ENCODE measurements around the gene KLF13. TPM values are rescaled to one million over a fixed set of nuclear protein-coding genes. Genes with fewer than 3 reads are reported as not detected.

The KLF13 gene
- total RNA-seq, 2 donors from 2014 or later = 184 to 226 TPM

DNA sequence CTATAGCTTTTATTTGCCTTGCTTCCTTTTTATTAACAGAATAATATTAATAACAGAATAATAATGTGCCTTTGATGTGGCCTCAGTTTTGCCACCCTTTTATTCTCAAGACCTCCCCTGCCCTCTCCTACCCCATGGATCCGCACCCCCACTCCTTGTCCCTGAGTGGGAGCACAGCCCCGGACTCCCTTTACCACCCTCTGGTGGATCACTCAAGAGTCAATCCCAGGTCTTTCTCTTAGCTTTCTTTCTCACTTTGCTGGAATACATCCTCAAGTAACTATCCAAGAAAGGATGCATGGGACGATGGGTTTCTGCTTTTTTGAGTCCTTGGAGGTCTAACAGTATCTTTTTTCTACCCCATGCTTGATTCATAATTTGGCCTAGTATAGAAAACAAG lies 63.4 kb downstream of the KLF13 start:
- Mint-ChIP-seq H3K4me3 (no peak overlapping the region), H3K4me1 (peaks cover 48% of the 10 kb centered on the region), H3K27ac (peak overlapping the region; percentile 92), H3K27me3 (no peaks in the 10 kb centered on the region), H3K36me3 (ENCODE audit: low read depth) (no peaks in the 10 kb centered on the region)
- DNase-seq = no peak
- ATAC-seq = no peak
- H3K9me3 ChIP-seq (ENCODE audit: control insufficient read depth, low read length, poor library complexity, severe bottlenecking) = no peaks in the 10 kb centered on the region

DNA sequence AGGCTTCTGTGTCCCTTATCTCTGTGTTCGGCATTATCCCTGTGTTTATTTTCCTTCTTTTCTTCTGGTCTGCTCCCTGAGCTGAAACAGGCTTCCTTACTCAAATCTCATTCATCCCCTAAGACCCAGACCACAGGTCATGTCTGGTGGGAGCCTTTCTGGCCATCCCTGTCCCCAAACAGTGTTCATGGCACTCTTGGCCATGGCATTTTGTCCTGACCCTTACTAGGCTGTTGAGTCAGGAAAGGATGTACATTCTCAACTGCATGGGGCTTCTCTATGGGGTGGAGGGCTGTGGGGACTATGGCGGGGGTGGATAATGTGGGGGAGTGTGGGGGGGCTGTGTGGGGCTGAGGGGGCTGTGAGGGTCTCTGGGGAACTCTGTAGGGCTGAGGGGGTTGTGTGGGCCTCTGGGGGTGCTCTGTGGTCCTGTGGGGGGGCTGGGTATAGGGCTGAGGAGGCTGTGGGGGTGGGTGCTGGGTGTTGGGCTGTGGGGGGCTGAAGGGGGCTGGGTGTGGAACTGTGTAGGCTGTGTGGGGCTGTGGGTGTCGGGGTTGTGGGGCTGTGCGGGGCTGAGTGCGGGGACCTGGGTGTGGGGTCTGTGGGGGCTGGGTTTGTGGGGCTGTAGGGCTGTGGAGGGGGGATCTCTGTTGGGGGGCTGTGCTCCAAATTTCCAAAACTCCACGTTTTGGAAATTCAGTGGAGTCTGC lies 64.3 kb downstream of the KLF13 start:
- Mint-ChIP-seq H3K27ac (no peak overlapping the region), H3K36me3 (ENCODE audit: low read depth) (no peaks in the 10 kb centered on the region), H3K27me3 (no peaks in the 10 kb centered on the region), H3K4me1 (peaks cover 43% of the 10 kb centered on the region), H3K4me3 (no peak overlapping the region)
- DNase-seq (no peak), ATAC-seq (no peak)
- H3K9me3 ChIP-seq (ENCODE audit: control insufficient read depth, low read length, poor library complexity, severe bottlenecking) = no peaks in the 10 kb centered on the region

DNA sequence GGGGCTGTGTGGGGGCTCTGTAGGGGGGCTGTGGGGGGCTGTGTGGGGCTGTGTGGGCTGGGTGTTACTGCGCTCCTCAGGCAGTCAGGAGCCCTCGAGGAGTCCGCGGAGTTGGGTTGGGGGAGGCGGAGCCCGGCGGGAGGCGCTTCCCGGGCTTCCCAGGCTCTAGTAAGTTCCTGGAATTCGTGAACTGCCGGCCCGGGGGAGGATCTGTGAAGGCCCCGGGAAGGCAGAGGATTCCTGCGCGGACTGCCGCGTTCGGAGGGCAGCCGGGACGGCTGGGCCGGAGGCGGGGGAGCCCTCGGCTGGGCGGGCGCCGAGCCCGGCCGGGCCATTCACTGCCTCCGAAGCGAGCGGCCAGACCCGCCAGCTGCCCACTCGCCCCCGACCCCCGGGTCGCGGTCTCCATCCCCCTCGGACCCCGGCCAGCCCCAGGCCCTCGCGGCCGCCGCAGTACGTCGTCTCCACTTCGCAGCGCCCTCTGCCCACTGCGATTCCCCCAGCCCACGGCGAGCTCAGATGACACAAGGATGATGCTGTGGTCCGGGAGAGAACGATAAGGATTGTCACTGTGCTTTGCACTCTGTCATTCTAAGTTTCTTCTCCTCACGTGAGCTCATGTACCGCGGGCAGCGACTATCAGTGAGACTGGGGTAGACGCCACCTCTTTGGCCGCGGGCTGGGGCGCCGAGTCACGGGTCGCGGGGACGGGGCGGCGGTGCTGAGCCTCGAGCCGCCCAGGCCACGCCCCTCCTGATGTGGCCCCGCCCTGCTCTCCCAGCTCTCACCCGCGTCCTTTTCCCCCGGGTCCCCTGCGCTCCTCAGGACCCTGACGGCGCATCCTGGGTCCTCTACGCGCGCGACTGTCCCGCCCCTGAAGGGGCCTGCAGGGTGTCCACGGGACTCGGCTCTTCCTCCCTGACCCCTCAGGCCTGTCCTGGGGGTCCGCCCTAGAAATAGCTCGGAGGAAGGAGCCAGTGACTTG lies 65.3 kb downstream of the KLF13 start:
- ATAC-seq (peak; percentile 86), DNase-seq (peak; percentile 62 to 75 (median 73))
- peak overlapping the region; percentile 94 for H3K4me3 Mint-ChIP-seq
- H3K27me3 Mint-ChIP-seq = no peaks in the 10 kb centered on the region
- peaks cover 35% of the 10 kb centered on the region for H3K4me1 Mint-ChIP-seq
- H3K36me3 Mint-ChIP-seq (ENCODE audit: low read depth) = no peaks in the 10 kb centered on the region
- peak overlapping the region; percentile 72 for H3K27ac Mint-ChIP-seq
- H3K9me3 ChIP-seq (ENCODE audit: control insufficient read depth, low read length, poor library complexity, severe bottlenecking) = no peaks in the 10 kb centered on the region

DNA sequence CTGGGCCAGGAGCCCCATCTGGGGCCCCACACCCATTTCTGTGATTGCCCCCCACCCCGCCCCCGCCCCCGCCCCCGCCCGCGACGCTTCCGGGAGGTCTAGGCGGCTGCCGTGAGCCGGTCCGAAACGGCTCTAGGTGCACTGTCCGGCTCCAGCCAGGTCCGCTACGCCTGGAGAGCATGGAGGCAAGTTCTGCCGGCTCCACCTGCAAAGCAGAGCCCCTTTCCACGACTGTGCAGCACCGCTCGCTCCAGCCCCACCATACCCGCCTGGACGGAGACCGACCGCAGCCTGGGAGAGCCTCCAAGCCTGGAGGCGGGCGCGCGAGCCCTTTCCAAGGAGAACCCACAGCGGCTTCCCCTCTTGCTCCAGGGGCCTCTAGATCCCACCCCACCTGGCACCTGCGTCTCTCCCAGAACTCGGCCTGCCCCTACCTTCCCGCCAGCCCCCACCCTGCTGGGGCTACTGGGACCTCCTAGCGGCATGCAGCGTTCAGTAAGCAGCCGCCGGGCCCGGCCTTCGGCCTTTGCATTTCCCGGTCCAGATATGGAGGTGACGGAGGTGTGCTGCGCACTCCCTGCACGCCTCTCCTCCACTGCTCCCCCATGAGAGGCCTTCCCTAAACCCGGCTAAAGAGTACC lies 66.2 kb downstream of the KLF13 start:
- peak; percentile 24 for ATAC-seq
- no peak for DNase-seq
- Mint-ChIP-seq H3K4me1 (peaks cover 31% of the 10 kb centered on the region), H3K36me3 (ENCODE audit: low read depth) (no peaks in the 10 kb centered on the region), H3K4me3 (peak overlapping the region; percentile 94), H3K27ac (peak overlapping the region; percentile 72), H3K27me3 (no peaks in the 10 kb centered on the region)
- no peaks in the 10 kb centered on the region for H3K9me3 ChIP-seq (ENCODE audit: control insufficient read depth, low read length, poor library complexity, severe bottlenecking)

DNA sequence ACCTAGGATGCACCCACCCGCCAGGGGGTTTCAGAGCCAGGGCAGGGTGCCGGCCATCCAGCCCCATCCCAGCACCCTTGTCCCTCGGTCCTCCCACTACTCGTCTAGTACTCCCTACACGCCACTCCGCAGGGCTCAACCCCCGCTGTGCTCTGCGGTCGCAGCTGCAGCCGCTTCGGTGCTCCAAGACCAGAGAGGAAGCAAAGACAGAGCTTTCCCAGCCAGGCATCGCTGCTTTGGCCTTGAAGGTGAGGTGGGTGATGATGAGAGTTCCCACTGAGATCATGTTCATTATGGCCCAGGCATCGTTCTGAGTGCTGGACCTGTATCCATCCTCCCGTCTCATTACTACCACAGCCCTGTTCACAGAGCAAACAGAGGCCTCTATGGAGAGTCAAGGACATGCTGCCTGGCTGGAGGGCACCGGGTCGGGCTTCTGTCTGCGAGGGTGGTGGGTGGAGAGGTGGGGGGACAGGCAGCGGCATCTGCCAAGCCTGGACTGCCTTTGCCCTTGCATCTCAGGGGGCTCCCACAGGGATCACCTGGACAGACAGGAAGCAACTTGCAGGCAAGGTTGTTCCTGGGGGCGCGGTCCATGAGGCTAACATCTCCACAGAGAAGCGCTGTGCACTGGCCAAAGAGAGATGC lies 66.9 kb downstream of the KLF13 start:
- Mint-ChIP-seq H3K27ac (peak overlapping the region; percentile 54), H3K4me1 (peaks cover 29% of the 10 kb centered on the region), H3K4me3 (peak overlapping the region; percentile 94), H3K36me3 (ENCODE audit: low read depth) (no peaks in the 10 kb centered on the region), H3K27me3 (no peaks in the 10 kb centered on the region)
- DNase-seq = no peak
- no peaks in the 10 kb centered on the region for H3K9me3 ChIP-seq (ENCODE audit: control insufficient read depth, low read length, poor library complexity, severe bottlenecking)
- ATAC-seq = no peak

DNA sequence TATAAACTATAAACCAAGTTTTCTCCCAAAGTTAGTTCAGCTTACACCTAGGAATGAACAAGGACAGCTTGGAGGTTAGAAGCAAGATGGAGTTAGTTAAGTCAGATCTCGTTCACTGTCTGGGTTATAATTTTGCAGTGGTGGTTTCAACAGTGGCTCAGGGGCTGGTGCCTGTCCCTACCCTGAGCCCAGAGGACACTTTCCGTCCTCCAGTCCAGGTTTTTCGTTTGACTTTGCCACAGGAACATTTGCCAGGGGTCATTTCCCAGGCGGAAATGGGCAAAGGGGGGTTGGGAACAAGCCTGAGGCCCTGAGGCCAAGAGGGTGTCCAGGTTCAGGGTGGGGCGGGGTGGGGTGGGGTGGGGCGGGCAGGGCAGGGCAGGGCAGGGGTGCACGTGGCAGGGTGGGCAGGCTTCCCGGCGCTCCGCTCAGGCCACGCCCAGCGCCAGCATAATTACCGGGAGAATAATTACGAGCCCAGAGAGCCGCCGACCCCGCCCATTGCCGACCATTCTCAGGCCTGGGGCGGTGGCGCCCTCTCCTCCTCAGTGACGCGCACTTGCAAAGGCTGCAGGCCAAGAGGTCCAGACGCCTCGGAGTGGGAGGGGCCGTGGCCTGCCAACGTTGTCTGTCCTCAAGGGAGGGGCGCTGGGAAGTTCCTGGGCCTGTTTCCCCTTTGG lies 70.4 kb downstream of the KLF13 start:
- Mint-ChIP-seq H3K27me3 (no peaks in the 10 kb centered on the region), H3K27ac (no peak overlapping the region), H3K4me1 (peaks cover 23% of the 10 kb centered on the region), H3K36me3 (ENCODE audit: low read depth) (no peaks in the 10 kb centered on the region), H3K4me3 (no peak overlapping the region)
- no peaks in the 10 kb centered on the region for H3K9me3 ChIP-seq (ENCODE audit: control insufficient read depth, low read length, poor library complexity, severe bottlenecking)
- DNase-seq (no peak), ATAC-seq (no peak)

DNA sequence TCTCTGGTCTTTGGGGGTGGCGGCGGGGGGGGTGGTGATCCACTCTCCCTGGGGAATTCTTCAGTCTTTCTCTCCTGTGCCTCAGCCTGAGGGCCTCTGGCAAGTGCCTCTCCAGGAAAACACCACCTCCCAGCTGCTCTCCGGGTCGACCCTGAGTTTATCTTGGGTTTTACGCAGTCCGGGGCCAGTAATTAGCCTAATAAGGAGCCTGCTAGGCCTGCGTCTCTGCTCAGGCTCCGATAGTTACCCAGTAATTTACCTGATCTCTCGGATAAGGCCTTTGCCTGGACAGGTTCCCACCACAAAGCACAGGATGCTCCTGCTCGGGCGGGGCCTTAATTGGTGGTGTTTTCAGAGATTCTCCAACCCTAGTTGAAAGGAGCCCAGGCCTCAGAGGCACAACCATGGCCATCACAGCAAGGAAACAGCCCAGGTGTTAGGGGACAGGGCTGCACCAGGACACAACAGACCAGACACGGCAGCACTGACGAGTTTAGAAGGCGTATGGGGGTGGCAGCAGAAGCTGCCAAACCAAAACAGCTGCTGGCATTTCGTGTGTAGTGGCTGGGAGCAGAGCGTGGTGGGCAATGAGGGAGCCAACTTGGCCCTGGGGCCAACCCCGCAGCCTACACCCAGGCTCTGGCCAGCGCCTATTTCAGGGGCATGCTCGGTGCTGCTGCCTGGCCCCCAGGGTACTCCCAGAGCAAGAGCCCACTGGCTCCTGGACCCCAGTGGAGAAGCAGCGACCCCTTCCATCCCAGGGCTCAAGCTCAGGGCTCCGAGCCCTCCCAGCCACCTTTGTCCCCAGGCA lies 71.4 kb downstream of the KLF13 start:
- no peaks in the 10 kb centered on the region for H3K9me3 ChIP-seq (ENCODE audit: control insufficient read depth, low read length, poor library complexity, severe bottlenecking)
- no peak for ATAC-seq
- no peak for DNase-seq
- Mint-ChIP-seq H3K4me1 (peaks cover 22% of the 10 kb centered on the region), H3K27ac (peak overlapping the region; percentile 49), H3K4me3 (no peak overlapping the region), H3K27me3 (no peaks in the 10 kb centered on the region), H3K36me3 (ENCODE audit: low read depth) (no peaks in the 10 kb centered on the region)

DNA sequence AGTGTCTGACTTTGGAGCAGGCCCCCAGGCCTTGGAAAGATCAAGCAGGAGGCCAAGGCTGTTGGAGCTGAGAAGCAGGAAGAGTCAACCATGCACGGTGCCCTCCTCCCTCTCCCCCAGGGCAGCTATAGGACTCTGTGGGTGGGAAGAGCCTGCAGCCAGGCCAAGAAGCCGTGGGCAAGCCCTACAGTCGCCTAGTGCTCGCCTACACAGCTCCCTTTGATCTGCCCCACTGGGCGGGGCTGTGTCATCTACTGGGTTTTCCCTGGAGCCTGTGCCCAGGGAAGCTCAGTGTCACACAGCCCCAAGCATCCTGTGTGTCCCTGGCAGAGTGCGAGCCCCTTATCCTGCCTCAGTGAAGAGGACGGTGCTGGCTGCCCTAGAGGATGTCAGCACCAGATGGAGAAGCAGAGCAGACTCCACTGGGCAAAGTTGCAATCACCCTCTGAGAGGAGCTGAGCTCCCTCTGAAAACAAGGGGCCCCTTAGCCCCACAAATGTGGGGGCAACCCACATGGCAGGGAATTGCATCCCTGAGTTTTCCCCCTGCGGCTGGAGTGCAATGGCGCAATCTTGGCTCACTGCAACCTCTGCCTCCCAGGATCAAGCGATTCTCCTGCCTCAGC lies 72.2 kb downstream of the KLF13 start:
- Mint-ChIP-seq H3K27ac (no peak overlapping the region), H3K4me3 (no peak overlapping the region), H3K36me3 (ENCODE audit: low read depth) (no peaks in the 10 kb centered on the region), H3K27me3 (no peaks in the 10 kb centered on the region), H3K4me1 (peaks cover 17% of the 10 kb centered on the region)
- DNase-seq (no peak), ATAC-seq (peak; percentile 64)
- H3K9me3 ChIP-seq (ENCODE audit: control insufficient read depth, low read length, poor library complexity, severe bottlenecking) = no peaks in the 10 kb centered on the region

DNA sequence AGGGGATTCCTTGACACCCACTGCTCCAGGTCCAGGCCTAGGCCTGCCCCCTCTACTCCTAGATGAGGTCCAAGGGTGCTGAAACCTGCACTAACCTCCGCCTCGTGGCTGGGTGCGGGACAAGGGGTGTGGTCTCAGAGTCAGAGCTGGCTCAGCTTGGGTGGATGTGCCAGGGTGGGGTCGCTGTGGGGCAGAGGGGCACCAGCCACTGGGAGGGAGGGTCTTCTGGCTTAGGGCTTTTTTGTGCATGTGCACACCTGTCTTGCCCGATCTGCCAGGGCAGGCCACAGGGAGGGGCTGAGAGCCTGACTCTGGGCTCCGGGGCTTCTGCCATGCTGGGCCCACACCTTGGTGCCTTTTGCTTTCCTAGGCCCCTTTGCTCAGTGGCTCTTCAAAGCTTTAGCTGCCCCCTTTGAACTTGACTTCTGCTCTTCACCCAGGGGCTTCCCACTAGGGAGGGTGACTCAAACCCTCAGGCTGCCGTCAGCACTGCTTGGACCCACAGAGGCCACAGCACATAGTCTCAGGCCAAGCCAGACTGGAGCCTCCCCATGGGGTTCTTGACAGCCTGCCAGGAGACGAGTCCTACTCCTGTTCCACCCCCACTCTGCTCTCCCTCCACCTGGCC lies 73.0 kb downstream of the KLF13 start:
- DNase-seq (no peak), ATAC-seq (no peak)
- peaks cover 17% of the 10 kb centered on the region for H3K4me1 Mint-ChIP-seq
- H3K36me3 Mint-ChIP-seq (ENCODE audit: low read depth) = no peaks in the 10 kb centered on the region
- H3K4me3 Mint-ChIP-seq = no peak overlapping the region
- H3K27me3 Mint-ChIP-seq = no peaks in the 10 kb centered on the region
- no peak overlapping the region for H3K27ac Mint-ChIP-seq
- H3K9me3 ChIP-seq (ENCODE audit: control insufficient read depth, low read length, poor library complexity, severe bottlenecking) = no peaks in the 10 kb centered on the region

DNA sequence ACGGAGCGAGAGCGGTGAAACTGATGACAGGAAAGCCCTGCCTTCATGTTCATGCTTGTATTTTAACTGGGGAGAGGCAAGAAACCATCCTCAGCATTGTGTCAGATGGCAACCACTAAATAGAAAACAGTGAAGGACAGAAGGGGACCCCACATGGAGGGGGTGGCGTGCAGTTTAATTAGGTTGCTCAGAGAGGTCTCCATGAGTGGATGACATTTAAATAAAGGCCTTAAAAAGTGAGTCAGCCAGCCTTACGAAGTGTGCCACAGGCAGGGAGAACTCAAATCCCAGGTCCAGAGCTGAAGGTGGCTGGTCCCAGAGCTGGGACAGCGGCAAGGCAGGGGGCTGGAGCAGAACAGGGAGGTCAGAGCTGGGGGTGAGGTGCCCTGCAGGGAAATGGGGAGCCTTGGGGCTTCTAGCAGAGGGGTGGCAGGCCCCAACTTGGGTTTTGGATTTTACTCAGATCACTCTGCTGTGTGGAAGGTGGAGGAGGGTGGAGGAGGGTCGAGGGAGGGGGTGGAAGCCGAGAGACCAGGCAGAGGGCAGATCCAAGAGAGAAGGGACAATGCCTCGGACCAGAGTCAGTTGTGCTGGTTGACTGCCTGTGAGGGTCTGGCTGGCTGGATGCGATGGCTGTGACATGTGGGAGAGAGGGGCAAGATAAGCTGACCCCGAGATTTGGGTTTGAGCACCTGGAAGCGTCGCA lies 73.7 kb downstream of the KLF13 start:
- peaks cover 22% of the 10 kb centered on the region for H3K4me1 Mint-ChIP-seq
- no peak overlapping the region for H3K27ac Mint-ChIP-seq
- H3K27me3 Mint-ChIP-seq = no peaks in the 10 kb centered on the region
- no peak overlapping the region for H3K4me3 Mint-ChIP-seq
- no peaks in the 10 kb centered on the region for H3K9me3 ChIP-seq (ENCODE audit: control insufficient read depth, low read length, poor library complexity, severe bottlenecking)
- DNase-seq = no peak
- no peak for ATAC-seq
- no peaks in the 10 kb centered on the region for H3K36me3 Mint-ChIP-seq (ENCODE audit: low read depth)

DNA sequence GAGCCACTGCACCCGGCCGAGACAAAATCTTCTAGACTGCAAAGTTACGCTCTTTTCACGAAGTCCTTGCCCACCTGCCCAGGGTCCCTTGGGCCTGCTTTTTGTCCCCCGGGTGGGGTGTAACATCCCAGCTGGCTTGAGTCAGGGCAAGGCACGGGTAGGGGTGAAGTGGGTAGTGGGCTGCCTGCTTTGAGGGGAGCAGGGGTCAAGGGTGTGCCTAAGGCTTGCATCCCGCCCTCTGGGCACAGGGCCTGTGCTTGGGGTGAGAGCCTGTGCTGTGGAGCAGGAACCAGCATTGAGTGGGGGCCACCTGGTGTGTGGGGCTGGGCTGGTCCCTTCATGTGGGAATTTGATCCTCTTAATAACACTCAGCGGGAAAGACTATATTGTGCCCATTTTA lies 74.6 kb downstream of the KLF13 start:
- Mint-ChIP-seq H3K27ac (no peak overlapping the region), H3K4me1 (peaks cover 27% of the 10 kb centered on the region), H3K4me3 (no peak overlapping the region), H3K27me3 (no peaks in the 10 kb centered on the region), H3K36me3 (ENCODE audit: low read depth) (peaks cover 3% of the 10 kb centered on the region)
- DNase-seq = no peak
- no peaks in the 10 kb centered on the region for H3K9me3 ChIP-seq (ENCODE audit: control insufficient read depth, low read length, poor library complexity, severe bottlenecking)
- no peak for ATAC-seq
